Stomach (tissue), 9 donors: Measurements from ENCODE around the gene FAM81A. TPM values are rescaled to one million over a fixed set of nuclear protein-coding genes. Genes with fewer than 3 reads are reported as not detected.
A peak's percentile ranks its signal among the peaks of the same experiment; 100 is the strongest.

Experiments used
- DNase-seq, 2 donors: peaks; one replicate each; pipeline versions ENCODE4 v3.0.0 to v3.0.0-alpha.2; 2013 to 2019
- H3K27ac ChIP-seq, 5 donors: fragments of 200-600 bp in 4 of 5; sonication (generic) in 4 of 5; one replicate each; pipeline ENCODE4 v1.5.1; 2013 to 2019; ENCODE audit warnings: mild to moderate bottlenecking in 1 of 5, moderate library complexity in 1 of 5
- H3K27me3 ChIP-seq, 3 donors: fragments of 200-600 bp; sonication (generic); one replicate each; pipeline ENCODE4 v1.5.1; 2017 to 2019; ENCODE audit warnings: mixed run types in 1 of 3
- H3K36me3 ChIP-seq, 4 donors: fragments of 200-600 bp; sonication (generic); 1 replicate in 3 of 4; 2 replicates in 1 of 4; pipeline ENCODE4 v1.5.1; 2016 to 2019
- H3K4me1 ChIP-seq, 4 donors: fragments of 200-600 bp; sonication (generic); one replicate each; pipeline ENCODE4 v1.5.1; 2016 to 2019
- H3K4me3 ChIP-seq, 4 donors: fragments of 200-600 bp; sonication (generic) in 3 of 4; one replicate each; pipeline ENCODE4 v1.5.1; 2016 to 2019; ENCODE audit warnings: mild to moderate bottlenecking in 1 of 4
- H3K9me3 ChIP-seq, 4 donors: fragments of 200-600 bp; sonication (generic); one replicate each; pipeline ENCODE4 v1.5.1; 2016 to 2019
- EP300 ChIP-seq: sonication (generic); formaldehyde crosslinking; IDR thresholded peaks from one replicate; pipeline ENCODE4 v1.6.1; 2017; ENCODE audit warnings: antibody characterized with exemption
- POLR2A ChIP-seq, 4 donors: fragments of 450-650 bp; IDR thresholded peaks; one replicate each; pipeline ENCODE4 v1.6.1; 2016; ENCODE audit warnings: antibody characterized with exemption in 4 of 4, control low read depth in 2 of 4, mild to moderate bottlenecking in 1 of 4, moderate library complexity in 1 of 4
- POLR2AphosphoS5 ChIP-seq, 3 donors: sonication (generic); formaldehyde crosslinking; IDR thresholded peaks; one replicate each; pipeline ENCODE4 v1.6.1; 2016; ENCODE audit warnings: antibody characterized with exemption in 3 of 3
- WGBS, 5 donors: extraction: QIAGEN DNeasy Blood & Tissue Kit in 3 of 5; methylation state at CpG; one replicate each; pipeline versions ENCODE4 v1.1.5 to v1.1.7; 2013 to 2018; 5-methylcytosine and 5-hydroxymethylcytosine counted together
- intact Hi-C: fragments of 100-400 bp; cut with DNase I; formaldehyde crosslinking; loops from one replicate; pipeline ENCODE4 v1.15.1; 2023; ENCODE audit warnings: low total_unique reads
- polyA plus RNA-seq, 3 donors: library from polyadenylated mRNA; stranded (reverse); fragments of 200-250 nt; gene quantifications; one replicate each; pipeline ENCODE4 v1.2.3, GENCODE V29; 2013
- total RNA-seq, 5 donors: library from RNA; depleted of rRNA; stranded (reverse); fragments of >200 nt; gene quantifications; one replicate each; pipeline versions ENCODE4 v1.1.0 to v1.2.3, GENCODE V29; 2014 to 2016
- TF ChIP-seq, protein P1 (sequence below), 7 experiments: fragments of 450-650 bp in 4 of 7; fragments of 200-600 bp in 3 of 7; sonication (generic) in 3 of 7; IDR thresholded peaks; one replicate each; pipeline ENCODE4 v1.5.1; 2016 to 2019; ENCODE audit warnings: antibody characterized with exemption in 7 of 7, control low read depth in 2 of 7, mild to moderate bottlenecking in 1 of 7
- donor health status: healthy with polysubstance abuse.
- donor health status: Bipolar disorder and iron deficiency.
- donor health status: healthy.

The FAM81A gene
- total and polyA plus RNA-seq, 8 donors, result 0.14 to 5.4 (median 0.84) TPM; not detected in 2

DNA sequence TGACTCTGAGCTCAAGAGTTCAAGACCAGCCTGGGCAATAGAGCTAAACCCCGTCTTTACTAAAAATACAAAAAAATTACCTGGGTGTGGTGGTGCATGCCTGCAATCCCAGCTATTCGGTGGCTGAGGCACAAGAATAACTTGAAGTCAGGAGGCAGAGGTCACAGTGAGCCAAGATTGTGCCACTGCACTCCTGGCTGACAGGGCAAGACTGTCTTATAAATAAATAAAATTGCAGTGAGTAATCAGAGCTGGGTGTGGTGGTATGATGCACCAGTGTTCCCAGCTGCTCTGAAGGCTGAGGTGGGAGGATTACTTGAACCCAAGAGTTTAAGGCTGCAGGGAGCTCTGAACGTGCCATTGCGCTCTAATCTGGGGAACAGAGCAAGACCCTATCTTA lies 117.7 kb downstream of the FAM81A start:
- H3K36me3 ChIP-seq, result no peaks in the 10 kb centered on the region
- H3K9me3 ChIP-seq, result no peaks in the 10 kb centered on the region
- intact Hi-C loops, result no loop called here
- no peak overlapping the region for H3K4me3 ChIP-seq
- peak overlapping the region in 1 of 5 donors; percentile 38 for H3K27ac ChIP-seq
- H3K27me3 ChIP-seq, result no peaks in the 10 kb centered on the region
- peaks cover 0 to 8% (median 2%) of the 10 kb centered on the region in 4 donors for H3K4me1 ChIP-seq
- TF ChIP-seq POLR2AphosphoS5 (IDR thresholded peaks at IDR 0.05) (no peak), POLR2A (IDR thresholded peaks at IDR 0.05) (no peak), EP300 (no peak)
- TF ChIP-seq, protein P1, sequence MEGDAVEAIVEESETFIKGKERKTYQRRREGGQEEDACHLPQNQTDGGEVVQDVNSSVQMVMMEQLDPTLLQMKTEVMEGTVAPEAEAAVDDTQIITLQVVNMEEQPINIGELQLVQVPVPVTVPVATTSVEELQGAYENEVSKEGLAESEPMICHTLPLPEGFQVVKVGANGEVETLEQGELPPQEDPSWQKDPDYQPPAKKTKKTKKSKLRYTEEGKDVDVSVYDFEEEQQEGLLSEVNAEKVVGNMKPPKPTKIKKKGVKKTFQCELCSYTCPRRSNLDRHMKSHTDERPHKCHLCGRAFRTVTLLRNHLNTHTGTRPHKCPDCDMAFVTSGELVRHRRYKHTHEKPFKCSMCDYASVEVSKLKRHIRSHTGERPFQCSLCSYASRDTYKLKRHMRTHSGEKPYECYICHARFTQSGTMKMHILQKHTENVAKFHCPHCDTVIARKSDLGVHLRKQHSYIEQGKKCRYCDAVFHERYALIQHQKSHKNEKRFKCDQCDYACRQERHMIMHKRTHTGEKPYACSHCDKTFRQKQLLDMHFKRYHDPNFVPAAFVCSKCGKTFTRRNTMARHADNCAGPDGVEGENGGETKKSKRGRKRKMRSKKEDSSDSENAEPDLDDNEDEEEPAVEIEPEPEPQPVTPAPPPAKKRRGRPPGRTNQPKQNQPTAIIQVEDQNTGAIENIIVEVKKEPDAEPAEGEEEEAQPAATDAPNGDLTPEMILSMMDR (IDR thresholded peaks at IDR 0.05), result no peak
- no peak for DNase-seq
- 69 to 80% (median 73%) methylated on average over 4 of the region's 4 CpGs for WGBS, 5 donors

DNA sequence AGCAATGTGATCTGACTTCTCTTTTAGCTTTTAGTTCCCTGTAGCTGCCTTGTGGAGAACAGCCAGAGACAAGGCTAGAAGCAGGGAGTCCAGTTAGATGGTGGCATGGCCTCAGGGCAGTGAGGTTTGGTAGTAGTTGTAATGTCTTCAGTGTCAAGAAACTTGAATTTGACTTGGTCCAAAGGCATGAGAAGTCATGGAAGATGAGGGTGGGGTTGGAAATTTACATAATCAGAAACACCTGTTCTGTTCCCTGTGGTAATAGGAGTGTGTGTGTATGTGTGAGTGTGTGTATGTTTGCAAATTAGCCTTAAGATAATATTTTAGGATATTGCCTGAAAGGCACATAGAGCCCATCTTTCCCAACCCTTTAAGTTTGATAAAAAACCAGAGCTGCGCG lies 118.4 kb downstream of the FAM81A start:
- TF ChIP-seq POLR2AphosphoS5 (IDR thresholded peaks at IDR 0.05) (no peak), POLR2A (IDR thresholded peaks at IDR 0.05) (no peak), EP300 (no peak)
- TF ChIP-seq, protein P1 (IDR thresholded peaks at IDR 0.05), result no peak
- Histone ChIP-seq H3K27me3 (no peaks in the 10 kb centered on the region), H3K27ac (peak overlapping the region in 1 of 5 donors; percentile 36), H3K4me1 (peaks cover 0 to 8% (median 2%) of the 10 kb centered on the region in 4 donors), H3K9me3 (no peaks in the 10 kb centered on the region), H3K4me3 (no peak overlapping the region), H3K36me3 (no peaks in the 10 kb centered on the region)
- DNase-seq, result no peak
- intact Hi-C loops, result no loop called here
- 70 to 95% (median 76%) methylated on average over 2 of the region's 2 CpGs for WGBS, 5 donors

DNA sequence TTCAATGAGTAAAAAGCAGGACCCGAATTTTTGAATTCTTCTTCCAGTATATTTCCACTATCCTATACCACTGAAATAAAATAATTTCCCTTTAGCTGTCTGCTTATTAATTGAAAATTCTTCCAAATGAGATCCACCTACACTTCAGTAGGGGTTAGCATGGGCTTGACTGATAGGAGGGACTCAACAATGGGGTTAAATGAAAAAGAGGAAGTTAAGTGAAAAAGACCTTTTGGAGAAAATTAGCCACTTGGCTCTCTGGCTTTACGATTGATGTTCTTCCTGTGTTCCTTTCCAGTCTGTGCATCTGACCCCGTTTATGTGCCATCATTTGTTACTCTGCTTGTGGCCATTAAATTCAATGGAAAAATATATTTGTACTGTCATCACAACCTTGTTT lies 119.6 kb downstream of the FAM81A start:
- Histone ChIP-seq H3K4me3 (no peak overlapping the region), H3K36me3 (no peaks in the 10 kb centered on the region), H3K4me1 (peaks cover 0 to 8% (median 2%) of the 10 kb centered on the region in 4 donors), H3K27me3 (no peaks in the 10 kb centered on the region), H3K27ac (no peak overlapping the region), H3K9me3 (no peaks in the 10 kb centered on the region)
- intact Hi-C loops, result no loop called here
- TF ChIP-seq POLR2A (IDR thresholded peaks at IDR 0.05) (no peak), EP300 (no peak)
- no peak for DNase-seq
- 72 to 80% (median 77%) methylated on average over 3 of the region's 3 CpGs for WGBS, 5 donors

DNA sequence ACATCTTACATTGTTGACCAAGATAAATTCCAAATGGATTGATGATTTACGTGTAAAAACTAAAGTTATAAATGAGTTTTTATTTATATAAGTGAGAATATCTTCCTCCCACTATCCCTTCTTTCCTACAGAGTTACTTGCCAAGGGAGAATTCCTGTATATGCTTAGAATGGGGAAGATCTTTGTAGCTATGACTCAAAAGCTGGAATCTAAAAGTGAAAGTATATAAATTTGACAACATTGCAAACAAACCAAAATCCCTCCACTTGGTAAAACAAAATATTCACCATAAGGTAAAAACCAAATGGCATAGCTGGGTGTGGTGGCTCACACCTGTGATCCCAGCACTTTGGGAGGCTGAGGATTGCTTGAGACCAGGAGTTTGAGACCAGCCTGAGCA lies 120.9 kb downstream of the FAM81A start:
- no peak overlapping the region for H3K4me3 ChIP-seq
- TF ChIP-seq POLR2A (IDR thresholded peaks at IDR 0.05), result no peak
- TF ChIP-seq POLR2AphosphoS5 (IDR thresholded peaks at IDR 0.05), result no peak
- TF ChIP-seq, protein P1 (IDR thresholded peaks at IDR 0.05), result no peak
- peaks cover 0 to 3% (median 1%) of the 10 kb centered on the region in 4 donors for H3K4me1 ChIP-seq
- no peak overlapping the region for H3K27ac ChIP-seq
- no peaks in the 10 kb centered on the region for H3K9me3 ChIP-seq
- DNase-seq, result no peak
- WGBS, 5 donors, result 46 to 61% (median 52%) methylated on average over 1 of the region's 1 CpG
- no peaks in the 10 kb centered on the region for H3K27me3 ChIP-seq
- intact Hi-C loops, result no loop called here
- H3K36me3 ChIP-seq, result no peaks in the 10 kb centered on the region

DNA sequence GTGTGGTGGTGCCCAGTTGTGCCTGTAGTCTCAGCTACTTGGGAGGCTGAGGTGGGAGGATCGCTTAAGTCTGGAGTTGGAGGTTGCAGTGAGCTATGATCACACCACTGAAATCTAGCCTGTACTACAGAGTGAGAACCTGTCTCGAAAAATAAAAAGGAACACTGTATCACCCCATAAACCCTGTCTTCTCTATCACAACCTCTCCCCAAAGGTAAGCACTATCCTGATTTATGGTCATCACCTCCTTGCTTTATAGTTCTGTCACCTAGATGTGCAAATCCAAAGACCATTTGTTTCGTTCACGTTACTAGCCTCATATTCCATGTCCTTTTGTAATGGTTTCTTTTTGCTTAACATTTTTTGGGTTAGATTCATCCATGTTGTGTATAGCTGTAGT lies 123.6 kb downstream of the FAM81A start:
- DNase-seq, result no peak
- H3K36me3 ChIP-seq, result no peaks in the 10 kb centered on the region
- peaks cover 0 to 5% (median 0%) of the 10 kb centered on the region in 4 donors for H3K4me1 ChIP-seq
- H3K4me3 ChIP-seq, result no peak overlapping the region
- no peaks in the 10 kb centered on the region for H3K27me3 ChIP-seq
- 94 to 96% (median 95%) methylated on average over 4 of the region's 4 CpGs for WGBS, 5 donors
- no peak overlapping the region for H3K27ac ChIP-seq
- TF ChIP-seq, protein P1 (IDR thresholded peaks at IDR 0.05), result no peak
- no peak for TF ChIP-seq POLR2AphosphoS5 (IDR thresholded peaks at IDR 0.05)
- TF ChIP-seq EP300, result no peak
- no peak for TF ChIP-seq POLR2A (IDR thresholded peaks at IDR 0.05)
- intact Hi-C loops, result no loop called here
- peaks cover 0 to 14% (median 9%) of the 10 kb centered on the region in 4 donors for H3K9me3 ChIP-seq
